NCI-H1694 treated with DMSO at 0.1 percent for 48 hours (cell line): ENCODE results near the gene SEC14L1.

Source experiments
- DNase-seq: peaks from one replicate; lab custom pipeline; 2025; lab: John Stamatoyannopoulos, UW

Gene SEC14L1

DNA sequence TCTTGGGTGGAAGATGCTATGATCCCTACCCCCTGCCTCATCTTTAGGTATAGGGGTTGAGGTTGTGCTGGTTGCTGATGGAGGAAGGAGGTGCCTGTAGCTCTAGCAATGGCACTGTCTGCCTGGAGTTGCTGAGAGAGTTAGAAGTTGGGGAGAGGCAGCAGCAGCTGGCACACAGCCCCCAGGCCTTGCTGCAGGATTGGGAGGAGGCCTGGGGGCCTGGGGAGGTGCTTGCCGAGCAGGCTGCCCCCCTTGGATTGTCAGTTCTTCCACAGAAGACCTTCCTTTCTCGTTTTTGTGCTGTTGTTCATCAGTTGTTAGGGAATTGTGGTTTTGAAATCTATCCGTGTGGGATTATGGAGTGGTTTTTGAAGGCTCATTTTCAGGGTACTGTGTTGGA is 52.9 kb downstream of the SEC14L1 start:
- no peak for DNase-seq

DNA sequence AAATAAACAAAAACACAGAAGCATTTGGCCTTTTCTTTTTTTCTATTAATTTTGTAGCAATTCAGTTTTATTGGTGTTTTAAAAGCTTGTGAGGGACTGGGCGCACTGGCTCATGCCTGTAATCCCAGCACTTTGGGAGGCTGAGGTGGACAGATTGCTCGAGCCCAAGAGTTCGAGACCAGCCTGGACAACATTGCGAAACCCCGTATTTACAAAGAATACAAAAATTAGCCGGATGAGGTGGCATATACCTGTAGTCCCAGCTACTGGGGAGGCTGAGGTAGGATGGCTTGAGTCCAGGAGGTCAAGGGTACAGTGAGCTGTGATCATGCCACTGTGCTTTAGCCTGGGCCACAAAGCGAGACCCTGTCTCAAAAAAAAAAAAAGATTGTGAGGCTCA is 53.4 kb downstream of the SEC14L1 start:
- no peak for DNase-seq

DNA sequence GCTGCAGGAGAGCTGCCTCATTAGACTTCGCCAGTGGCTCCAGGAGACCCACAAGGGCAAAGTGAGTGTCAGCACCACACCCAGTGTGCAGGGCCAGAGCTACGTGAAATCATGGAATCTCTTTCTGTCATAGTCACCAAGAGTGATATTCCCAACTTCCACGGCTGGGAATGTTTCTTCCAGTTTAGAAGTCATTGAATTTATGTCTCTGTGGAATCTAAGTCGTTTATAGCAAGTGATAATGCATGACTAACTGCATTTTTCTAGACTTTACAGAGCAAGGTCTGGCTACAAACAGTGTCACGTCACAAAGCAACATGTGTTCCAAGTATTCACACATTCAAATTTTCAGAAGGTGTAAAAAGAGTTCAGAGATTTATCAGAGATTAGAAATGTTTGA is 55.5 kb downstream of the SEC14L1 start:
- no peak for DNase-seq

DNA sequence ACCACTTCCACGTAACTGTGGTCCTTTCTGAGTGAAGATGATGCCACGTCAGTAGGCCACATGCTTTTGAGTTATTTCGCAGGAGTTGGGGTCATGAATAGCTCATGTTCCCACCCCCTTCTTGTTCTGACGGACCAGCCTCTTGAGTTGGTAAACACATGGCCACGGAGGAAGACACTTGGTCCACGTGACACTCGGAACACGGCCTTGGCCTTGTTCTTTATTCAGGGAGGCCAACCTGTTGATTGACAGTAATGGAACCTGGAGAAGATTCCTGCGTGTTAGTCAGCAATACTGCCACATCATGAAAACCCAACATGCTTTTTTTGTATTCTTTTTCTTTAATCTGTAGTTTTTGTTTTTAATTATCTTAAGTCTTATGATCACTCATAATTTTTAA is 56.3 kb downstream of the SEC14L1 start:
- no peak for DNase-seq

DNA sequence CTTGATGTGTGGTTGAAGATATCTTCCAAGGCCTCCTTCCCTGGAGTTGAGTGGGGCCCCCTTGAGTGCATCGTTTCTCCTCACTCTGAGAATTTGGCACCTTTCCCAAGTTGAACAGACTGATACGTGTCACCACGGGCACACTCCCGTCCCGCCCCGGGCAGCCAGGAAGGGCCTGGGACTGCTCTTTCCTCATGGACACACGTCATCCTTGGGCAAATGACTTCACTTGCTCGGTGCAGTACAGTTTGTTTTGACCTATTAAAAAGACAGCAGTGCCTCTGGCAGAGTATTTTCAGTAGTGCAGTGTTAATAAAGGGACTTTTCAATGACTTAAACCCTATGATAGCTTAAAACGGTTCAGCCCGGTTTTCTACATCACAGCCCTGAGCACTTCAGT is 59.9 kb downstream of the SEC14L1 start:
- no peak for DNase-seq

DNA sequence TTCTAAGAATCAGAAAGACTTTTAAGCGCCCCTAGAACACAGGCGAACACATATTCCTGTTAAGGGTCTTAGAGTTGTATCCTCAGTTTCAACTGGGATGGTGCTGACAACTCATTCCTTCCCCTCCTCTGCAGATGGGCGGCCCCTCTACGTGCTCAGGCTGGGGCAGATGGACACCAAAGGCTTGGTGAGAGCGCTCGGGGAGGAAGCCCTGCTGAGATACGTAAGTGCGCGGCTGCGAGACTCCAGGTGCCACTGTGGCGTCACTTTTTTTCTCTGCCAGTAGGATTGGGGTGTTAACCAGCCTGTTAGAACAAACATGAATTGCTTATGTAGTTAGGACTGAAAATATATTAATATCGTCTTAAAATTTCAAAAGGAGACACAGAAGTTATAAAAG is 62.7 kb downstream of the SEC14L1 start:
- no peak for DNase-seq

DNA sequence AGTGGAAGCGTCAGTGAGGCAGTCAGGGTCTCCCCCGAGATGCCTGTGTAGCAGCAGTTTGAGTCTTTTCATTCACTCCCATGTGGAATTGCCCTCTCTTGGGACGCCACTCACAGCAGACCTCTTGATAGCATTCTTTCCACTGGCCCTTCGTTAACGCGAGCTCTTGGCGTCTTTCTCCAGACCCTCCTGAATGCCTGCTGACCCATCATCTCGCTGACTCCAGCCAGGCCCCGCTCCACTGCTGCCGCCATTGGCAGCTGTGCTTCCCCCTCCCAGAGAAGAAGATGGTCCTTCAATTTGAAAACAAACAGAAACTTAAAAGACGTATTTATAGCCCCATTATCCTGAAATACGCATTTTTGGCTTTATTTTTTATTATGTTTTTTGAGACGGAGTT is 63.1 kb downstream of the SEC14L1 start:
- DNase-seq, result no peak

DNA sequence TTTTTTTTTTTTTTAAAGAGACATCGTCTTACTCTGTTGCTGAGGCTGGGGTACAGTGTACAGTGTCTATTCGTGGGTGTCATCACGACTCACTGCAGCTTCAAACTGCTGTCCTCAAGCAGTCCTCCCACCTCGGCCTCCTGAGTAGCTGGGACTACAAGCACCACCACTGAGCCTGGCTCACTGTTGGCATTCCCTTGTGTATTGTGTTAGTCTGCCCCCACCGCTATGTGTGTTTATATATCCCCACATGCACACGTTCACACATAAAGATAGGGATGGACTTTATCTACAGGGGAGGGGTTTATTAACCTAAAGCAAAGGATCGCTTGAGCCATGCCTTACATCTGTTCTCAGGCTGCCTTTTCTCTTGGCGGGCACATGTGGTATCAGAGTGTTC is 63.8 kb downstream of the SEC14L1 start:
- DNase-seq, result no peak

DNA sequence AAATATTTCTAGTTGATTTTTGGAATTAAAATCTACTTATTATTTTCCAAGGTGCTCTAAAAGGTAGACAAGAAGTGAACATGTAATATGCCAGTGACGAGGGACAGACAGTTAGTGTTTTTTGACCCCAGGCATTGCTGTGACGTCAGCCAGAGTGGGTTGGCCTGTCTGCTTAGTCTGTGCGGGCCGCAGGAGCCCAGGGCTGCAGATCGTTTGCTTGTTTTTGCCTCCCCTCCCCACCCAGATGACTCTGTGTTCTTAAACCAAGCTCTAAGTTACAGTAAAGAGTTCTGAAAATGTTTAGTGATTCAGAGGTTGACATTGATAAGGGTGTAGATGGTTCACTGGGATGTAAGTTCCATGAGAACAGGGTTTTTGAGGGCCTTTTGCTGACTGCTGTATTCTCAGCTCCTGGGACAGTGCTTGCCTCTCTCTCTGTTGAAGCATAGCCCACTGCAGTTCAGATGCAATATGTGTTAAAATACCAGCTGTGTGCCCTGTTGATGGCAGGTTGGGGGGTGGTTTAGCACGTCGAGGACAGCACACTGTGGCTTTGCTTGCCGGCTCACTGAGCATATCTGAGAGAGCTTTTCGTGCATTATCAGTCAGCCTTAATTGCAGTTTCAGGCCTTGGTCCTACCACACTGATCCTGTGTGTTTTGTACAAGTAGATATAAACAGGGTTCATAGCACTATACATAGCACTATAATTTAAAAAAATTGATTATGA is 64.8 kb downstream of the SEC14L1 start:
- DNase-seq, result no peak

DNA sequence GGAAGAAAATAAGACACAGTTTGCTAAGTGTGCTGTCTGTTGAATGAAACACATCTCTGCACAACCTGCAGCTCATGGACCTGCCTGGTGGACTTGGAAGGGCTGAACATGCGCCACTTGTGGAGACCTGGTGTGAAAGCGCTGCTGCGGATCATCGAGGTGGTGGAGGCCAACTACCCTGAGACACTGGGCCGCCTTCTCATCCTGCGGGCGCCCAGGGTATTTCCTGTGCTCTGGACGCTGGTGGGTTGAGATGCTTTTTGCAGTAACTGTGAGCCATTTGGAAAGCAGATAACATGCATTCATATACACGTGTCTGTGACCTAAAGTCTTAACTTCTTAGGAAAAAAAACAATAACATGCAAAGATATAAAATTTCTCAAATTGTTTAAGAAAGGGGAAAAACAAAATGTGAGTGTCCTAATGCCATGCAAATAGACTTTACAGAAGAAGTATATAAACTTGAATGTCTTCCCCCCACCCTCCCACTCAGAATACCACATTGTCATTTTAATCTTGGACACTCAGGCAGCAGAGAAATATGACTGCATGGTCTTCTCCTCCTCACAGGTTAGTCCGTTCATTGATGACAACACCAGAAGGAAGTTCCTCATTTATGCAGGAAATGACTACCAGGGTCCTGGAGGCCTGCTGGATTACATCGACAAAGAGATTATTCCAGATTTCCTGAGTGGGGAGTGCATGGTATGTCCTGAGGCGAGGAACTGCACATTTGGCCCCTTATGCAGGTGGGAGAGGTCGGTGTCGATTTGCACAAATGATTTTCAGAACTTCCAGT is 65.6 kb downstream of the SEC14L1 start:
- DNase-seq, result no peak

DNA sequence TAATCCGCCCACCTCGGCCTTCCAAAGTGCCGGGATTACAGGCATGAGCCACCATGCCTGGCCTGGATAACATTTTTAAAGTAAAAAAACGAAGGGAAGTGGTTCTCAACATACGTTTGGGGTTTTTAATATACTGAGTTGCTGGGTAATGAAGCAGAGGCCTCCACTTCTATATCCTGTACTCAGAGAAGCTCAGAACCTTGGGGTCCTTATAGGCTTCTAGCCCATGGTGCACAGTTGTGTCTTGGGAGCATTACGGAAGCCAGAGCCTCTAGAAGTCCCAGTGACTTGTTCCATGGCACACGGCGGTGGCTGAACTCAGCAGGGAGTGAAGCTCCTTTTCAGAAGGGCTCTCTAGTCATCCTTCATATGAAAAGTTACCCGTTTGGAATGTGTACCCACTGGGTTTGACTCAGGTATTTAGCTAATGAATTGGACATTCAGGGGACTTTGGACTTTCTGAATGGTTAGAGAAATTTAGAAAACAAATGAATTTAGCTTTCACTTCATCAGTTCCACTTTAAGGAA is 67.0 kb downstream of the SEC14L1 start:
- DNase-seq, result no peak

DNA sequence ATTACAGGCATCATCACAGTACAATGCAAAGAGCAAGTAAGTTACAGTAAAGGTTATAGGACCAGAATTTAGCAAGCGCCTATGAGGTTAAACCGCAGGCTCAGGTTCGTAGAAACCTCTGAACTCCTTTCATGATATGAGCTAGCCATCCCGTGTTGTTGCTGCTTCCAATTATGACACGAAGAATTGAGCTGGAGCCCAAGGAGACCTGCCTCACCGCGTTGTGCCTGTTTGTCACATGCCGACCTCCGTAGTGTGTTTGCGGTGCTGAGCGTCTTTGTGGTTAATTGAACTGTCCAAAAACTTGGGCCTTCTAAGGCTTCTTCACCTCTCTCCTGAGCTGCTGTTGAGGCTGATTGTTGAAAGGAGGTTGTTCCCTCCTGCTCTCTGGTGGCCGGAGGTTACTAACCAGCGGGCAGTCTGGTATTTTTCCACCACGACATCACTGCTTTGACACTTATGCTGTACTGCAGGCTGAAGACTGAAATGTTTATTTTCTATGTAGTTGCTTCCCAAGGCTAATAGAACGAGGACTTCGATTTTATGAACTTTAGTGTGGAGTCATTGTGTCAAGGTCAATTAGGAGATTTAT is 67.5 kb downstream of the SEC14L1 start:
- DNase-seq, result peak; percentile 17

DNA sequence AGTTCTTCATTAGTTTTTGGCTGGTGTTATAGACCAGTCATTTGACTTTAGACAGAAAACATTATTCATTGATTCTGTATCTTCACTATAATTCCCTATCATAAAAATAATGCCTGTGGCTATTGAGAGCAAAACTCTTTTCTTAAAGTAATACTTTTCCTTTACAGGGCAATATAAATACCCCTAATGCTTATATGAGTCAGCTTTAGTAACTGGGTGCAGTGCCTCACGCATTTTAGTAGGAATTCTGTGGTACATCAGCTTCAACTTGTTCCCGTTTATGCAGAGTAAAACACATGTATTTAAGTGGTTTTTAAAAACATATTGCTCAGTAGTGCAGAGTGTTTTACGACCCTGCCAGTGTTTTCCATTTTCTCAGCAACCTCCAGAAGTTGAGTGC is 68.1 kb downstream of the SEC14L1 start:
- no peak for DNase-seq

DNA sequence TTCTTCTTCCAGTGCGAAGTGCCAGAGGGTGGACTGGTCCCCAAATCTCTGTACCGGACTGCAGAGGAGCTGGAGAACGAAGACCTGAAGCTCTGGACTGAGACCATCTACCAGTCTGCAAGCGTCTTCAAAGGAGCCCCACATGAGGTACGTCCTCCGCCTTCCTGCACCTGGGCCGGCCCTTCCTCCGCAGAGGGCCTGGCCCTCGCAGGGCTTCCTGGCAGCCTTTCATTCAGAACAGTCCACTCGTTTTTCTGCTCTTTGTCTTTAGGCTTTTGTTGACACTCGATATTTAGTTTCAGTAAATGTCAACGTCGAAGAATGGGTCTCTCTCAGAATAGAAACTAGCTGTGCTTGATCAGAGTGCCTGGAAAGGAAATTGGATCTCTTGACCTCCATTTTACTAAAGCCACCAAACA is 68.6 kb downstream of the SEC14L1 start:
- no peak for DNase-seq

DNA sequence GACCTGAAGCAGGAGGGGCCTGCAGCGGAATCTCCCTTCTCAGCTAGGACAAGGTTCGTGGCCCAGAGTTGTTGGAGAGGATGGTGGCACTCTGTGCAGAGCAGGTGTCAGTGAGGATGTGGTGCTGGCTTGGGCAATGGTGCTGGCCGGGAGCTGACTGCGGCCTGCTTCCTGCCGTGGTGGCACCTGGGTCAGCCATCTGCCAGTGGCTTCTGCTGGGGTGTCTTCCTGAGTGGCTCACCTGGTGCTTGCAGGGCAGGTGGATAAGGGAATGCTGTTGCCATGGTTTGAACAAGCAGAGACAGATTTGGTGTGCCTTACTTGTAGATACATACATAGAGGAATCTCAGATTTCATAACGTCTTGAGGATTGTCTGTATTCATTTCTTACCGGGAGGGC is 69.6 kb downstream of the SEC14L1 start:
- DNase-seq, result no peak

DNA sequence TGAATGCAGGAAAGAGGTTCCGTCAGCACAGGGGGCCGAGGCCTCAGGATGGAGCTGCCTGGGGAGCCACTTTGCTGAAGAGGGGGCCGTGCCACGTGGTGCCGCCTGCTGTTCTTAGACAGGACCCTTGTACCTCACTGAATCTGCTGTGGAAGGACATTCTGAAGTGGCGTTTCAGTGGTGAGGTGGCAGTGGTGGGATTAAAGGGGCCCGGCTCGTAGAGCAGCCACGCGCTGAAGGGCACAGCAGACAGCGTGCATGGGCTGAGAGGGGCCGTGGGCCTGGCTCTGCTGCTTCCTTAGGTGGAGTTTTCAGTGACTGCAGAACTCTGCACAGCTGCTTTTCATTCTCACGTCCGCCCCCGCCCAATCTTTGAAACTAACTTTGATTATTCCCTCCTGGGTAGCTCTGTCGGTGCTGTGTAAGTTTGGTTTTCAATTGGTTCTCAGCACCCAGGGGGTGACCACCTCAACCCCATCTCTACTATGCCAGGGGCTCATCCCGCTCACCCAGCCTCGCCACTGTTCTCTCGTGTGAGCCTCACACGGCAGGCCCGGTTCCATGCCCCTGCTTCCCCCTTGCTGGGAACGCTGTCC is 70.3 kb downstream of the SEC14L1 start:
- no peak for DNase-seq

DNA sequence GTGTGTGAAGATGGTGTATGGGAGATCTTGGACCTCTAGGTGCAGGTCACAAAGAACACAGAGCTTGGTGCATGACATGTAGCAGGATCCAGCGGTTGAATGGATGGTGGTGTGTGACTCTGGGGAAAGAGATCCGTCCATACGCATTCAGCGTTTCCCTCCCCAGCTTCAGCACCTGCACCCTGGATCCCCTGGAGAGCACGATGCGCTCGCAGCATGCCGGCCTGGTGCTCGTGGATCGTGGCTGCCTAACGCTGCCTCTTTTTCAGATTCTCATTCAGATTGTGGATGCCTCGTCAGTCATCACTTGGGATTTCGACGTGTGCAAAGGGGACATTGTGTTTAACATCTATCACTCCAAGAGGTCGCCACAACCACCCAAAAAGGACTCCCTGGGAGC is 70.9 kb downstream of the SEC14L1 start:
- DNase-seq, result no peak

DNA sequence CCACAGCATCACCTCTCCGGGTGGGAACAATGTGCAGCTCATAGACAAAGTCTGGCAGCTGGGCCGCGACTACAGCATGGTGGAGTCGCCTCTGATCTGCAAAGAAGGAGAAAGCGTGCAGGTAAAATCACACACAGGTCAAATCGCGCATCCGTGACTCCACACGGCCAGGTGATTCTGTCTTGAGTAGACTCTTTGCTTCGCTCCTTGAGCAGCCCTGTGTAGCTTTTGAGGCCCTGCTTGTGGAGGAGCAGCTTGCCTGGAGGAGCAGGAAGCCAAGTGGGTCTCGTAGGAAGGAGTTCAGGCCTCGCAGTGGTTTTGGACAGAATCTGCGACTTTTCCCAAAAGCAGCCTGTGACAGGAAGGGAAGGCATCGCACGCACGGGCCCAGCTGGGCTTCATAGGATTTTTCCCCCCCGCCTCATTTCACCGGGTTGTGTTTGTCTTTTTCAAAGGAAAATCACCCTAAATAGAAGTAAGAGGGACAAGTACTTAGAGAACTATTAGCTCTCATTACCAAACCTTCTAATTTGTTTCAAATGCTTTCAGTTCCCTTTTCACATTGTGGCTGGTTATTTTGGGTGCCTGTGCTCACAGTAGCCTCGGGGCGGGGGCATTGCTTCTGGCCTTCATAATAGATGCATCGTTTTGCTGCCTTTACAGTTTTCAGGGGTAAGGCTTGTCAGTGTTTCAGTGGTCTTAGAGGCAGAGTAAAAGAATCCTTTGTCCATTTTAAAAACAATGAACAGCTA is 71.5 kb downstream of the SEC14L1 start:
- DNase-seq, result no peak

DNA sequence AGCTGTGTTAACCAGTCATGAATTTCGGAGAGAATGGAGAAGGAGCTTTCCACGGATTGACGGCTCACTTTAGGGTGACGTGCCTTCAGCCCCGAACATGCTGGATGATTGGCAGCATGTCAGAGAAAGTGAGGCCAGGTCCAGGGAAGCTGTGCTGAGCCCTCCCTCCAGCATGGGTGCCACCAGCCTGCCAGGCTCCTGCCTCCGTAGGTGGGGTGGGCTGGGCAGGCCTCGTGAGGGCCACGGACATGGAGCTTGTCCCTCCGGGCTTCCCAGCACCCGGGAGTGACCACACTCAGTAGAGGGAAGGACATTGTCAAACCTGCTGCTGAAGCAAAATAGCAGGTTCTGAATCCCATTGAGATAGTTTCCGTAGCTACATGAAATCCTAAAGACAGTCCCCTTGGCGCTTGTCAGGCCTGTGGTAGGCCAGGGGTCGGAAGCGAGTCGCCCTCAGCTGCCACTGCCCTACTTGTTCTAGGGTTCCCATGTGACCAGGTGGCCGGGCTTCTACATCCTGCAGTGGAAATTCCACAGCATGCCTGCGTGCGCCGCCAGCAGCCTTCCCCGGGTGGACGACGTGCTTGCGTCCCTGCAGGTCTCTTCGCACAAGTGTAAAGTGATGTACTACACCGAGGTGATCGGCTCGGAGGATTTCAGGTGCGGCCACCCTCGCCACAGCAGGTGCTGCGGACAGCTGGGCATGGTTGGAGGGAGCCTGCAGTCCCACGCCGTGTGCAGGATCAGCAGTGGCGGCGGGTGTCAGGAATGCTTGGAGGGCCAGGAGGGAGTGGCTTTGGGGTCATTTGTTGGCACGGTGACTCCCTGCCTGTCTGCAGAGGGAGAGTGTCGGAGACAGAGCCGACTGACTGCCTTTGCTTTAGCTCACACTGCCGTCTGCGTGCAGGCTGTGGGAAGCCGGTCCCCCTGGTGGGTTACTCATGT is 72.3 kb downstream of the SEC14L1 start:
- DNase-seq, result no peak

DNA sequence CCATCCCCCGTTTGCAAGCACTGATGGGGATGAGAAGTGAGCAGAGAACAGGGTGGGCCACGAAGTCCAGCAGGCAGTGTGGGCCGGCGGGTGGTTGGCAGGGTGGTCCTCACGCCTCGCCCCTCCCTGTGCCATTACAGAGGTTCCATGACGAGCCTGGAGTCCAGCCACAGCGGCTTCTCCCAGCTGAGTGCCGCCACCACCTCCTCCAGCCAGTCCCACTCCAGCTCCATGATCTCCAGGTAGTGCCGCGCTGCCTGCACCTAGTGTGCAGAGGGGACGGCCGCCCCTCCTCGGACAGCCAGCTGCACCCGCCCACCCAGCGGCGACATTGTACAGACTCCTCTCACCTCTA is 73.0 kb downstream of the SEC14L1 start:
- no peak for DNase-seq

DNA sequence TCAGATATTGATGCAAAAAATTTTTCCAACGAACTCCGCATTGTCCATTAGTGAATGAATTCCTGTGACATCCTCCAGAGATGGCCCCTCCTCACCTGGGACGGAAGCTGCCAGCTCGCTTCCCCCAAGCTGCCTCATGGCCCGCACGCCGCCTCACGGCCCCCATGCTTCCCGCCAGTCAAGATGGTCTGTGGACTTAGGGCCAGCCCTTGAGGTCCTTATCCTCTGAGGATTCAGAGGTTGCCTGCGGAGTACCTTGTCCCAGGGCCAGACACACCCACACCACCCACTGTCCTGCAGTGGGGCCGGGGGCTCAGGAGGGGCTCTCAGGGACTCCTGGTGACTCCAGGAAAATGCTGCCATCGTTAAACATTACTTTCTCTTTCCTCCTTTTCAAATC is 73.6 kb downstream of the SEC14L1 start:
- DNase-seq, result no peak
